Astrocyte (in vitro differentiated cells and primary cell): ENCODE data around the gene MARCHF10. TPM values are rescaled to one million over a fixed set of nuclear protein-coding genes. Genes with fewer than 3 reads are reported as not detected.
A peak's percentile ranks its signal among the peaks of the same experiment; 100 is the strongest.

Source experiments
- DNase-seq: peaks from one replicate; pipeline ENCODE4 v3.0.0-alpha.2; 2010; ENCODE audit warnings: low read depth
- FAIRE-seq: peaks from 2 replicates; lab custom pipeline; 2011; peaks lifted over from hg19 to GRCh38; lab: Jason Lieb, UNC
- H2AFZ ChIP-seq: 2 replicates; pipeline ENCODE4 v1.6.0; 2012; ENCODE audit warnings: low read depth, low read length, inconsistent platforms
- H3K27ac ChIP-seq: 2 replicates; pipeline ENCODE4 v1.5.1; 2011; ENCODE audit warnings: low read depth, low read length, inconsistent platforms
- H3K27me3 ChIP-seq: 2 replicates; pipeline ENCODE4 v1.6.0; 2011; ENCODE audit warnings: low read length, inconsistent platforms; ENCODE audit not compliant: insufficient read depth
- H3K36me3 ChIP-seq: 2 replicates; pipeline ENCODE4 v1.5.1; 2011; ENCODE audit warnings: low read length, inconsistent platforms; ENCODE audit not compliant: insufficient read depth
- H3K4me1 ChIP-seq: 2 replicates; pipeline ENCODE4 v1.5.1; 2011; ENCODE audit warnings: low read length, inconsistent platforms; ENCODE audit not compliant: insufficient read depth
- H3K4me2 ChIP-seq: 2 replicates; pipeline ENCODE4 v1.6.0; 2012; ENCODE audit warnings: low read length, inconsistent platforms
- H3K4me3 ChIP-seq: 2 replicates; pipeline ENCODE4 v1.5.1; 2011; ENCODE audit warnings: low read depth, mild to moderate bottlenecking, low read length, inconsistent platforms; ENCODE audit not compliant: insufficient read depth
- H3K79me2 ChIP-seq: 2 replicates; pipeline ENCODE4 v1.6.0; 2012; ENCODE audit warnings: mild to moderate bottlenecking, low read length, inconsistent platforms; ENCODE audit not compliant: insufficient read depth
- H3K9ac ChIP-seq: 2 replicates; pipeline ENCODE4 v1.6.0; 2012; ENCODE audit warnings: mild to moderate bottlenecking, low read length, inconsistent platforms
- H3K9me3 ChIP-seq: 2 replicates; pipeline ENCODE4 v1.5.1; 2012; ENCODE audit warnings: low read depth, mild to moderate bottlenecking, low read length, inconsistent platforms; ENCODE audit not compliant: insufficient read depth
- H4K20me1 ChIP-seq: 2 replicates; pipeline ENCODE4 v1.6.0; 2012; ENCODE audit warnings: low read length, inconsistent platforms; ENCODE audit not compliant: insufficient read depth
- H3K27ac Mint-ChIP-seq: one replicate; pipeline ENCODE4 v1.8.0; 2021; ENCODE audit warnings: mild to moderate bottlenecking, mixed read lengths; ENCODE audit not compliant: unreplicated experiment
- H3K27me3 Mint-ChIP-seq: one replicate; pipeline ENCODE4 v1.8.0; 2021; ENCODE audit warnings: low read depth, mixed read lengths; ENCODE audit not compliant: unreplicated experiment
- H3K36me3 Mint-ChIP-seq: one replicate; pipeline ENCODE4 v1.8.0; 2021; ENCODE audit warnings: low read depth, mixed read lengths; ENCODE audit not compliant: unreplicated experiment
- H3K4me1 Mint-ChIP-seq: one replicate; pipeline ENCODE4 v1.8.0; 2021; ENCODE audit warnings: low read depth, mixed read lengths; ENCODE audit not compliant: unreplicated experiment
- H3K4me3 Mint-ChIP-seq: one replicate; pipeline ENCODE4 v1.8.0; 2021; ENCODE audit warnings: mild to moderate bottlenecking, moderate library complexity, mixed read lengths; ENCODE audit not compliant: unreplicated experiment
- H3K9me3 Mint-ChIP-seq: one replicate; pipeline ENCODE4 v1.8.0; 2021; ENCODE audit warnings: mild to moderate bottlenecking, mixed read lengths; ENCODE audit not compliant: unreplicated experiment
- EZH2 ChIP-seq: IDR thresholded peaks from 2 replicates; pipeline ENCODE4 v1.6.1; 2012; ENCODE audit warnings: mild to moderate bottlenecking, low read length, inconsistent platforms; ENCODE audit not compliant: insufficient read depth
- total RNA-seq: library from RNA; stranded (reverse); gene quantifications from 2 replicates; pipeline ENCODE4 v1.2.1, GENCODE V29; 2021
- TF ChIP-seq, protein P1 (sequence below): IDR thresholded peaks from 2 replicates; pipeline ENCODE4 v1.5.1; 2011; ENCODE audit warnings: low read depth, mild to moderate bottlenecking, inconsistent platforms, low read length, moderate library complexity; ENCODE audit not compliant: insufficient read depth

The MARCHF10 gene
- total RNA-seq, 1 donor from 2014 or later: not detected

GRCh38 chr17:62704381-62704971 lies 103.6 kb downstream of the MARCHF10 start:
- Mint-ChIP-seq H3K4me3 (peak overlapping the region; percentile 90), H3K9me3 (peaks cover 8% of the 10 kb centered on the region), H3K36me3 (peaks cover 10% of the 10 kb centered on the region), H3K27me3 (peaks cover 4% of the 10 kb centered on the region), H3K4me1 (peaks cover 10% of the 10 kb centered on the region), H3K27ac (peak overlapping the region; percentile 94)
- Histone ChIP-seq H2AFZ (peak overlapping the region; percentile 86), H3K4me3 (peak overlapping the region; percentile 55), H3K79me2 (no peaks in the 10 kb centered on the region), H4K20me1 (no peaks in the 10 kb centered on the region), H3K27ac (peak overlapping the region; percentile 71), H3K9ac (peak overlapping the region; percentile 90), H3K36me3 (no peaks in the 10 kb centered on the region), H3K9me3 (peaks cover 7% of the 10 kb centered on the region), H3K4me2 (peak overlapping the region; percentile 98), H3K27me3 (no peaks in the 10 kb centered on the region), H3K4me1 (peaks cover 29% of the 10 kb centered on the region)
- peak; percentile 30 for DNase-seq
- TF ChIP-seq, protein P1, sequence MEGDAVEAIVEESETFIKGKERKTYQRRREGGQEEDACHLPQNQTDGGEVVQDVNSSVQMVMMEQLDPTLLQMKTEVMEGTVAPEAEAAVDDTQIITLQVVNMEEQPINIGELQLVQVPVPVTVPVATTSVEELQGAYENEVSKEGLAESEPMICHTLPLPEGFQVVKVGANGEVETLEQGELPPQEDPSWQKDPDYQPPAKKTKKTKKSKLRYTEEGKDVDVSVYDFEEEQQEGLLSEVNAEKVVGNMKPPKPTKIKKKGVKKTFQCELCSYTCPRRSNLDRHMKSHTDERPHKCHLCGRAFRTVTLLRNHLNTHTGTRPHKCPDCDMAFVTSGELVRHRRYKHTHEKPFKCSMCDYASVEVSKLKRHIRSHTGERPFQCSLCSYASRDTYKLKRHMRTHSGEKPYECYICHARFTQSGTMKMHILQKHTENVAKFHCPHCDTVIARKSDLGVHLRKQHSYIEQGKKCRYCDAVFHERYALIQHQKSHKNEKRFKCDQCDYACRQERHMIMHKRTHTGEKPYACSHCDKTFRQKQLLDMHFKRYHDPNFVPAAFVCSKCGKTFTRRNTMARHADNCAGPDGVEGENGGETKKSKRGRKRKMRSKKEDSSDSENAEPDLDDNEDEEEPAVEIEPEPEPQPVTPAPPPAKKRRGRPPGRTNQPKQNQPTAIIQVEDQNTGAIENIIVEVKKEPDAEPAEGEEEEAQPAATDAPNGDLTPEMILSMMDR: no peak
- no peak for TF ChIP-seq EZH2
- no peak for FAIRE-seq

GRCh38 chr17:62703776-62704380 lies 104.2 kb downstream of the MARCHF10 start:
- Histone ChIP-seq H3K79me2 (no peaks in the 10 kb centered on the region), H2AFZ (peak overlapping the region; percentile 86), H3K27ac (peak overlapping the region; percentile 71), H3K9me3 (peaks cover 5% of the 10 kb centered on the region), H3K9ac (peak overlapping the region; percentile 90), H3K4me1 (peaks cover 29% of the 10 kb centered on the region), H3K4me3 (peak overlapping the region; percentile 55), H3K27me3 (no peaks in the 10 kb centered on the region), H3K36me3 (no peaks in the 10 kb centered on the region), H3K4me2 (peak overlapping the region; percentile 98), H4K20me1 (no peaks in the 10 kb centered on the region)
- Mint-ChIP-seq H3K27ac (no peak overlapping the region), H3K27me3 (peaks cover 4% of the 10 kb centered on the region), H3K4me1 (peaks cover 12% of the 10 kb centered on the region), H3K9me3 (peaks cover 6% of the 10 kb centered on the region), H3K4me3 (no peak overlapping the region), H3K36me3 (peaks cover 10% of the 10 kb centered on the region)
- FAIRE-seq (no peak), DNase-seq (peak; percentile 22)
- TF ChIP-seq, protein P1: peak; percentile 33
- no peak for TF ChIP-seq EZH2

GRCh38 chr17:62703261-62703775 lies 104.8 kb downstream of the MARCHF10 start:
- no peak for FAIRE-seq

More at GRCh38 chr17:62703261-62703775, 104.8 kb downstream of the MARCHF10 start:
- TF ChIP-seq, protein P1: no peak
- no peak for TF ChIP-seq EZH2
- peak overlapping the region; percentile 90 for H3K9ac ChIP-seq
- H3K36me3 Mint-ChIP-seq: peaks cover 10% of the 10 kb centered on the region
- peak overlapping the region; percentile 98 for H3K4me2 ChIP-seq
- H3K36me3 ChIP-seq: no peaks in the 10 kb centered on the region
- peak; percentile 16 for DNase-seq
- no peaks in the 10 kb centered on the region for H3K79me2 ChIP-seq
- no peak overlapping the region for H3K27ac Mint-ChIP-seq
- peaks cover 4% of the 10 kb centered on the region for H3K27me3 Mint-ChIP-seq
- no peak overlapping the region for H3K4me3 Mint-ChIP-seq
- peak overlapping the region; percentile 71 for H3K27ac ChIP-seq
- no peaks in the 10 kb centered on the region for H4K20me1 ChIP-seq
- H2AFZ ChIP-seq: peak overlapping the region; percentile 86
- peak overlapping the region; percentile 43 for H3K4me3 ChIP-seq
- no peaks in the 10 kb centered on the region for H3K9me3 ChIP-seq
- peaks cover 2% of the 10 kb centered on the region for H3K9me3 Mint-ChIP-seq
- H3K4me1 Mint-ChIP-seq: peaks cover 12% of the 10 kb centered on the region
- no peaks in the 10 kb centered on the region for H3K27me3 ChIP-seq
- peaks cover 29% of the 10 kb centered on the region for H3K4me1 ChIP-seq
